Measurements from ENCODE around the gene CUL9.

GRCh38 chr6:43254846-43255245, 72.8 kb downstream of the CUL9 start:
- TF ChIP-seq EZH2 (IDR thresholded peaks at IDR 0.05; ENCODE audit: borderline replicate concordance, low read length) (no peak), CTCF (IDR thresholded peaks at IDR 0.05; ENCODE audit: low read length) (no peak)
